SU-DHL-6 (cell line): ENCODE measurements around the gene TTC9B.

Experiments used
- H2AFZ ChIP-seq: fragments of 200-600 bp; sonication (generic); 2 replicates; pipeline ENCODE4 v1.6.1; 2014; ENCODE audit warnings: low read depth, mild to moderate bottlenecking, moderate library complexity, mixed read lengths, antibody characterized with exemption, low read length; ENCODE audit not compliant: severe bottlenecking
- H3F3A ChIP-seq: fragments of 200-600 bp; shearing (Covaris generic); 2 replicates; pipeline ENCODE4 v1.6.0; 2016; ENCODE audit warnings: antibody characterized with exemption, mild to moderate bottlenecking; ENCODE audit not compliant: insufficient read depth
- H3K27ac ChIP-seq: fragments of 200-600 bp; sonication (generic); 2 replicates; pipeline ENCODE4 v1.5.1; 2016; ENCODE audit warnings: low read depth, mild to moderate bottlenecking, low read length, moderate library complexity, mixed read lengths
- H3K27me3 ChIP-seq: fragments of 200-600 bp; sonication (generic), shearing (Covaris generic); 2 replicates; pipeline ENCODE4 v1.6.0; 2014; ENCODE audit warnings: mild to moderate bottlenecking, low read length
- H3K36me3 ChIP-seq: fragments of 200-600 bp; sonication (generic); 2 replicates; pipeline ENCODE4 v1.6.1; 2014; ENCODE audit warnings: mild to moderate bottlenecking, low read length, mixed read lengths
- H3K4me2 ChIP-seq: fragments of 300-600, 200-600 bp; shearing (Covaris generic), sonication (generic); 2 replicates; pipeline ENCODE4 v1.6.0; 2014; ENCODE audit warnings: low read length, low read depth, mild to moderate bottlenecking; ENCODE audit not compliant: poor library complexity, severe bottlenecking
- H3K4me3 ChIP-seq: fragments of 200-600 bp; sonication (generic); 2 replicates; pipeline ENCODE4 v1.5.1; 2014; ENCODE audit warnings: antibody characterized with exemption, low read length, mild to moderate bottlenecking, mixed read lengths; ENCODE audit not compliant: insufficient read depth, poor library complexity, severe bottlenecking
- H3K79me2 ChIP-seq: fragments of 200-600 bp; sonication (generic); 2 replicates; pipeline ENCODE4 v1.6.1; 2014; ENCODE audit warnings: mild to moderate bottlenecking, low read length, moderate library complexity; ENCODE audit not compliant: insufficient read depth
- H3K9ac ChIP-seq: fragments of 200-600 bp; sonication (generic); 2 replicates; pipeline ENCODE4 v1.7.0; 2014; ENCODE audit warnings: mild to moderate bottlenecking, low read length
- H3K9me2 ChIP-seq: fragments of 200-600 bp; sonication (generic); replicated peaks from 2 replicates; pipeline ENCODE4 v1.6.1; 2014; ENCODE audit warnings: low read length; ENCODE audit not compliant: insufficient read depth
- H3K9me3 ChIP-seq: fragments of 200-600 bp; sonication (generic); 2 replicates; pipeline ENCODE4 v1.6.1; 2014; ENCODE audit warnings: low read length, mixed read lengths; ENCODE audit not compliant: insufficient read depth
- H4K20me1 ChIP-seq: fragments of 200-600 bp; sonication (generic); 2 replicates; pipeline ENCODE4 v1.6.1; 2014; ENCODE audit warnings: low read depth, mild to moderate bottlenecking, antibody characterized with exemption, low read length, moderate library complexity, mixed read lengths
- CTCF ChIP-seq: fragments of 200-600 bp; sonication (generic); IDR thresholded peaks from one replicate; pipeline ENCODE4 v1.5.1; 2017; ENCODE audit warnings: antibody characterized with exemption, mild to moderate bottlenecking, low read length, moderate library complexity; ENCODE audit not compliant: insufficient read depth, poor library complexity, severe bottlenecking
- EZH2phosphoT487 ChIP-seq: fragments of 200-600 bp; sonication (generic), shearing (Covaris generic); conservative IDR thresholded peaks from 2 replicates; pipeline ENCODE4 v1.6.1; 2018; ENCODE audit warnings: mild to moderate bottlenecking, antibody characterized with exemption, low read length, moderate library complexity, mixed read lengths

TTC9B gene

DNA sequence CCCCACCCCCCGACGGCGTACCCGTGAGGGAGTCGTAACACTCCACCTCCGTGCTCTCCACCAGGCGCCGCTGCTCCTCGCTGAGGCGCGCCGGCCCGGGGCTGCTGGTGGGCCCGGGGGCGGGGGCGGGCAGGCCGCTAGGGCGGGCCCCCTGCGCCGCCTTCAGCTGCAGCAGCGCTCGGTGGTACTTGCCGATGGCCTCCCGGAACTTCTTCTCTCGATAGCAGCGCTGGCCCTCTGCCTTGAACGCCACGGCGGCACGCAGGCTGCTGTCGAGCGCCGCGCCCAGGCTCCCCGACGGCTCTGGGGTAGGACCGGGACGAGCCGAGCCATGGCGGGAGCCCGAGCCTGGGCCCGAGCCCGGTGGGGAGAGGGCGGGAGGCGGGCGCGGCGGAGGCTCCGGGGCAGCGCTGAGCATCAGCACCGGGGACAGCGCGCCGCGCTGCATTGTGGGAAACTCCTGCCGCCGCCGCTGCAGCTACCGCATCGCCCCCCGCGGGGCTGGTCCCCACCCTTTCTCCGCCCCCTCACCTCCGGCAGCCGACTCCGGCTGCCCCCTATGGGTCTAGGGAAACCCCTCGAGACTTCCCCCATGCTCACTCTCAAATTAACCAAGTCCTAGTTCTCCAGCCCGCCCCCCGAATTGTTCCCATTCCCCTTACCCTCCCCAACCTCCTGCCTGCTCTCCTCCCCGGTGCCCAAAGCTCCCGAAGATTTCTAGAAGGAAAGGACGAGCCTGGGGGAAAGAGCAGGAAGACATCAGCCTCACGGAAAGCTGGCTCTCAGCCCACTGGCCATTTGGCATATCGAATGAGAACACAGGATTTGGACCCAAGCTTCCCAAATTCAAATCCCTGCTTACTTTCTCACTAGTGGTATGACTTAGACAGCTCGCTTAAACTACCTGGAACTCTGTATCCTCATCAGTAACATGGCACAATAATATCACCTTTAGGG, at the start of gene TTC9B:
TTC9B (minus strand) TSS at position 451 of the 957 bp plus-strand sequence; CDS start at position 448, 3 bp downstream.
- H3K9me2 ChIP-seq, result no peaks in the 10 kb centered on the region
- no peaks in the 10 kb centered on the region for H4K20me1 ChIP-seq
- H2AFZ ChIP-seq, result no peak within 1 kb of the TSS
- H3K4me3 ChIP-seq, result no peak within 1 kb of the TSS
- H3K4me2 ChIP-seq, result no peak within 1 kb of the TSS
- no peak within 1 kb of the TSS for H3K27ac ChIP-seq
- no peaks in the 10 kb centered on the region for H3K79me2 ChIP-seq
- no peaks in the 10 kb centered on the region for H3F3A ChIP-seq
- H3K27me3 ChIP-seq, result no peaks in the 10 kb centered on the region
- no peak for TF ChIP-seq CTCF
- TF ChIP-seq EZH2phosphoT487, result no peak
- H3K36me3 ChIP-seq, result no peaks in the 10 kb centered on the region
- H3K9me3 ChIP-seq, result no peaks in the 10 kb centered on the region
- no peak within 1 kb of the TSS for H3K9ac ChIP-seq

GRCh38 chr19:40267601-40267997, 49.4 kb upstream of the TTC9B start:
- H3K4me2 ChIP-seq, result no peak overlapping the region
- peaks cover 47% of the 10 kb centered on the region for H3K79me2 ChIP-seq

DNA sequence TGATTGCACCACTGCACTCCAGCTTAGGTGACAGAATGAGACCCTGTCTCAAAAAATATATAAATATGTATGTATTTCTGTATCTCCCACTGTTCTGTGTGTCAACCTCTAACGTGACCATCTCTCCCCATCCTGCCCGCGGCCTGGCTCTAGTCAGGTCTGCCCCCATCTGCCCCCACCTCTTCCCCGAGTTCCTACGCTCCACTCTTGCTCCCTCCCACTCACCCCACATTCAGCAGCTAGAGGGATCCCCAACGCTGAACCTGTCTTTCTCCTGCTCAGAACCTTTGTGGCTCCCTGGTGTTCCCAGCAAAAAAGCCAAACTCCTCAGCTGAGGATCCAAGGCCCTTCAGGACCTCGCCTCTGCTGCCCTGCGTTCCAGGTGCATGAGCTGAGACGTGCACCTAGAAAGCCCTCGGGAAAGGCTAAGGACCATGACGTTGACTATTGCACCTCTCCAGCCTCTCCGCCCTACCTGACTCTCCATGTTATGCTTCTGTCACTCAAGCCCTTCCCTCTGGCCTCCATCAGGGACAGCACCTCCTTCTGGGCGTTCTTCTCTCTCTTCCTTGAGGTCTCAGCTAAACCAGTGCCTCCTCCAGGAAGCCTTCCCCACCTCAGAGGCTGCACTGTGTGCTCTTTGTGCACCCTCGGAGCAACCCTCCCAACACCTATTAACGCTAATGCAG, 48.9 kb upstream of the TTC9B start:
- no peak overlapping the region for H3K4me2 ChIP-seq
- H3K9ac ChIP-seq, result no peak overlapping the region
- H3K27me3 ChIP-seq, result no peaks in the 10 kb centered on the region
- H3K27ac ChIP-seq, result no peak overlapping the region
- no peaks in the 10 kb centered on the region for H3K36me3 ChIP-seq
- H2AFZ ChIP-seq, result no peak overlapping the region
- H3K79me2 ChIP-seq, result peaks cover 42% of the 10 kb centered on the region
- TF ChIP-seq CTCF, result no peak
- TF ChIP-seq EZH2phosphoT487, result no peak
- H3F3A ChIP-seq, result no peaks in the 10 kb centered on the region
- no peaks in the 10 kb centered on the region for H3K9me3 ChIP-seq
- no peaks in the 10 kb centered on the region for H3K9me2 ChIP-seq
- H3K4me3 ChIP-seq, result no peak overlapping the region
- H4K20me1 ChIP-seq, result no peaks in the 10 kb centered on the region

More at GRCh38 chr19:40267601-40267997, 49.4 kb upstream of the TTC9B start:
- TF ChIP-seq EZH2phosphoT487, result no peak
- no peak for TF ChIP-seq CTCF
- Histone ChIP-seq H3K27me3 (no peaks in the 10 kb centered on the region), H3K4me3 (no peak overlapping the region), H3K9me3 (no peaks in the 10 kb centered on the region), H2AFZ (no peak overlapping the region), H3K9me2 (no peaks in the 10 kb centered on the region), H3F3A (no peaks in the 10 kb centered on the region), H3K27ac (no peak overlapping the region), H3K9ac (no peak overlapping the region), H4K20me1 (no peaks in the 10 kb centered on the region), H3K36me3 (no peaks in the 10 kb centered on the region)
